Measurements from ENCODE around the gene CBLN4. TPM values are rescaled to one million over a fixed set of nuclear protein-coding genes. Genes with fewer than 3 reads are reported as not detected.

The CBLN4 gene
- total RNA-seq, 1 donor from 2014 or later = not detected

DNA sequence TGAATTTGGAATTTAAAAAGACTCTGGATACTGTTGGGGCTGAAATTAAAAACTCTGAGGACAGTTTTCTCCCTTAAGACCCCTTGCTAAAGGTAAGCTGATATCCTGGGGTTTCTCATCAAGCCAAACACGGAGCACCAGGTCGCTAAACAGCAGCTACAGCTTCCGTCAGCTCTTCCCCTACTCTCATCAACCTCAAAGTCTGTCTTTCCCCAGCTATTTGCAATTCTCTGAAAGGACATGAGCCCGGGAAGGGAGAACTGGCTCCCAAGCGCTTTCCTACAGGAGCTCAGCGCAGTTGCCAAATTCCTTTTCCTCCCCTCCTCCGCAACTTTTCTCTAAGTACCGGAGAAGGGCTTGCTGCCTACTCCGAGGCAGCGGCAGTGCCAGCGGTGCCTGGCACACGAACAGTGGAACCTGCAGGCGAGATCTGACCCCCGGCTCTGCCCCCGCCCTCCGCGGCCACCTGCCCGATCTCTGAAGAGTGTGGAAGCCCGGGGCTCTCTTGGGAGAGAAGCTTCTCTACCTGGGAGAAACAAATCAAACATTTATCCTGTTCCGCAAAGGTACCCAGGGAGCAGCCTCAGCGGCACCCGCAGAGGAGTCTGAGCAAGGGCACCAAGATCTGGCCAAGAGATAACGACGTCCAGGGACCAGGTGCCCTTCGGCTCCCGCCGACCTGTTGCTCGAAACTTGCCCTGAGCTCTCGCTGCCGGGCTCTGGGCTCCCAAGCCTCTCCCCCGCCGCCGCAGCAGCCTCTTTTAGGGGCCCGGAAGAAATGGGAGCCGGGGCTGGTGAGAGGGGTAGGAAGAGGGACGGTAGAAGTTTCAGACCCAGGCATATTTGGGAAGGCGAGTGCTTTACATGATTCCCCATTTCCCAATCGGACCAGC, 2.2 kb downstream of the CBLN4 start:
- Mint-ChIP-seq H3K36me3 (ENCODE audit: unreplicated experiment) (peaks cover 4% of the 10 kb centered on the region), H3K9me3 (ENCODE audit: unreplicated experiment) (peaks cover 10% of the 10 kb centered on the region), H3K4me1 (ENCODE audit: low read depth, unreplicated experiment) (no peaks in the 10 kb centered on the region), H3K4me3 (ENCODE audit: unreplicated experiment) (peak overlapping the region; percentile 77), H3K27ac (ENCODE audit: unreplicated experiment) (no peak overlapping the region), H3K27me3 (ENCODE audit: unreplicated experiment) (peaks cover 5% of the 10 kb centered on the region)
- DNase-seq = no peak
- TF ChIP-seq, protein P1, sequence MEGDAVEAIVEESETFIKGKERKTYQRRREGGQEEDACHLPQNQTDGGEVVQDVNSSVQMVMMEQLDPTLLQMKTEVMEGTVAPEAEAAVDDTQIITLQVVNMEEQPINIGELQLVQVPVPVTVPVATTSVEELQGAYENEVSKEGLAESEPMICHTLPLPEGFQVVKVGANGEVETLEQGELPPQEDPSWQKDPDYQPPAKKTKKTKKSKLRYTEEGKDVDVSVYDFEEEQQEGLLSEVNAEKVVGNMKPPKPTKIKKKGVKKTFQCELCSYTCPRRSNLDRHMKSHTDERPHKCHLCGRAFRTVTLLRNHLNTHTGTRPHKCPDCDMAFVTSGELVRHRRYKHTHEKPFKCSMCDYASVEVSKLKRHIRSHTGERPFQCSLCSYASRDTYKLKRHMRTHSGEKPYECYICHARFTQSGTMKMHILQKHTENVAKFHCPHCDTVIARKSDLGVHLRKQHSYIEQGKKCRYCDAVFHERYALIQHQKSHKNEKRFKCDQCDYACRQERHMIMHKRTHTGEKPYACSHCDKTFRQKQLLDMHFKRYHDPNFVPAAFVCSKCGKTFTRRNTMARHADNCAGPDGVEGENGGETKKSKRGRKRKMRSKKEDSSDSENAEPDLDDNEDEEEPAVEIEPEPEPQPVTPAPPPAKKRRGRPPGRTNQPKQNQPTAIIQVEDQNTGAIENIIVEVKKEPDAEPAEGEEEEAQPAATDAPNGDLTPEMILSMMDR (IDR thresholded peaks at IDR 0.05; ENCODE audit: partially characterized antibody, unreplicated experiment) = no peak

DNA sequence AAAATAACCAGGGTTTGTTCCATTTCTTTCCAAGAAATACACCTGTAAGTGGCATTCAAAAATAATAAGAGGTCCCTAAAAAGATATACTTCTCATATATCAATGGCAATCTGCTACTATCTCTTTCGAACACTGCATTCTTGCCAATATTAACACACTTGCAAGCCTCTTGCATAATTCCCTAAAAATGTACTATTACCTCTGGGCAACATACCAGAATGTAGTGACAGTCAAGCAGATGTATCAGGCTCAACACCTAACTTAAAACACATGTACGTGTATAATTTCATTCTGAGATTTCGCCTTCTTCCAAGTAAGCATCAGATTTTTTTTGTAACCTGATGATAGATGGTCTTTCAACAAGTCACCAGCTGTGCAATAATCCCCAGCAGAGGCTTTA, 3.4 kb downstream of the CBLN4 start:
- Mint-ChIP-seq H3K9me3 (ENCODE audit: unreplicated experiment) (peaks cover 9% of the 10 kb centered on the region), H3K27ac (ENCODE audit: unreplicated experiment) (no peak overlapping the region), H3K27me3 (ENCODE audit: unreplicated experiment) (peaks cover 5% of the 10 kb centered on the region), H3K36me3 (ENCODE audit: unreplicated experiment) (peaks cover 2% of the 10 kb centered on the region), H3K4me3 (ENCODE audit: unreplicated experiment) (no peak overlapping the region), H3K4me1 (ENCODE audit: low read depth, unreplicated experiment) (no peaks in the 10 kb centered on the region)
- TF ChIP-seq, protein P1 (IDR thresholded peaks at IDR 0.05; ENCODE audit: partially characterized antibody, unreplicated experiment) = no peak
- DNase-seq = no peak

DNA sequence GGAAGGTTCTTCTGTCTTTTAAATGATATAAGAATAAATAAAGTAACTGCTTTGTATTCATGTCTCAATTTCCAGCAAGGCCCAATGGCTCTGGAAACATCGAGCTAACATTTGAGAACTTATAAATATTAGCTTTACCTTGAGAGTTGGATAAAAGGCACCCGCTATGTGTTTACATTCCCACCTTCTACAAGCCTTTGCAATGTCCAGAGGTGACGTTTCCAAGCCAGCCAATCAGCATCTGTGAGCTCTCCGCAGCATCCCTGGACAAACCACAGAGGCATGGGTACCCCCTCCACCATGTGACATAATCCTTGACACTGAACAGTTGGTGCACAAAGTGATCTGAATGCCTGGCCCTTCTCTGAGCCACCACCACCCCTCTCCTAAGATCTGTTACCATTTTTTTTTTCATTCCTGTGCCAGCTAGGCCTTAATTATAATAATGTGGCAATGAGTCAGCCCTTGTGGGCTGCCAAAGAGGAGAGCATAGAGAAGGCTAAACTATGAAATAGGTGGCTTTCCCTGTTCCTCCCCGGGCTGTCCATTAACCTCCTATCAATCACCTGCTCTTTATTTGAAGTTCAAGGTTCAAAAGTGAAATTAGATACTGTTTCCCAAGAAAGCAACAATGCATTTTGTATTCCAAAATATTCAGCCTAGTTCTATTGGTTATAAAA, 4.1 kb downstream of the CBLN4 start:
- no peak overlapping the region for H3K27ac Mint-ChIP-seq (ENCODE audit: unreplicated experiment)
- no peaks in the 10 kb centered on the region for H3K36me3 Mint-ChIP-seq (ENCODE audit: unreplicated experiment)
- DNase-seq = no peak
- H3K27me3 Mint-ChIP-seq (ENCODE audit: unreplicated experiment) = peaks cover 5% of the 10 kb centered on the region
- TF ChIP-seq, protein P1 (IDR thresholded peaks at IDR 0.05; ENCODE audit: partially characterized antibody, unreplicated experiment) = no peak
- H3K9me3 Mint-ChIP-seq (ENCODE audit: unreplicated experiment) = peaks cover 8% of the 10 kb centered on the region
- H3K4me1 Mint-ChIP-seq (ENCODE audit: low read depth, unreplicated experiment) = no peaks in the 10 kb centered on the region
- H3K4me3 Mint-ChIP-seq (ENCODE audit: unreplicated experiment) = no peak overlapping the region

DNA sequence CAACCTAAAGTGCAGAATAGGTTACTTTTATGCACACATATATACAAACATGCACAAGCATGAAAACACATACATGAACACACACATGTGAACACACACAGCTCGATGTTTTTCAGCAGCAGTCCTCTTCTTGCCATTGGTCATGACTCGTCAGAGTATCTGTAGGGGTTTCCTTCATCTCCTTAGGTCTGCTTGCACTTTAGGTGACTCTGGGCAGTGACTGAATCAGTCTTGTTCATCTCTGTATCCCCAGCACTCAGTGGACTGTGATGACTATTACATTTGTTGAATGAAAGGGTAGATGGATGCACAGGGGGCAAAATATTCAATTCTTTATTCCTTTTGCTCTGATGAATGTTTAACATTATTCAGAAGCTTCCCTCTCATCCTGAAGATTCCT, 26.8 kb downstream of the CBLN4 start:
- peaks cover 3% of the 10 kb centered on the region for H3K27me3 Mint-ChIP-seq (ENCODE audit: unreplicated experiment)
- H3K9me3 Mint-ChIP-seq (ENCODE audit: unreplicated experiment) = peaks cover 8% of the 10 kb centered on the region
- DNase-seq = no peak
- TF ChIP-seq, protein P1 (IDR thresholded peaks at IDR 0.05; ENCODE audit: partially characterized antibody, unreplicated experiment) = no peak
- H3K4me3 Mint-ChIP-seq (ENCODE audit: unreplicated experiment) = no peak overlapping the region
- H3K4me1 Mint-ChIP-seq (ENCODE audit: low read depth, unreplicated experiment) = peaks cover 5% of the 10 kb centered on the region
- no peaks in the 10 kb centered on the region for H3K36me3 Mint-ChIP-seq (ENCODE audit: unreplicated experiment)
- H3K27ac Mint-ChIP-seq (ENCODE audit: unreplicated experiment) = no peak overlapping the region
